Measurements from ENCODE around the gene AVPI1.
"Not testable (repeated sequence)": the region's sequence is repeated elsewhere in the genome, so short reads cannot be mapped to it uniquely, and the experiment has no call there.

Gene AVPI1

GRCh38 chr10:97687785-97688781 is 1.0 kb upstream of the AVPI1 start:
- H3K36me3 ChIP-seq, result no peaks in the 10 kb centered on the region
- H3K27me3 ChIP-seq (ENCODE audit: insufficient read depth, low read depth, severe bottlenecking), result no peaks in the 10 kb centered on the region
- peak overlapping the region; percentile 72 for H3K27ac ChIP-seq
- DNase-seq, result no peak
- peak overlapping the region; percentile 65 for H3K4me3 ChIP-seq (ENCODE audit: low read depth, low read length)
- no peaks in the 10 kb centered on the region for H3K9me3 ChIP-seq (ENCODE audit: severe bottlenecking)
- TF ChIP-seq CTCF (IDR thresholded peaks at IDR 0.05; ENCODE audit: low read depth, low read length), result no peak

- Histone ChIP-seq H3K36me3 (no peaks in the 10 kb centered on the region), H3K4me3 (ENCODE audit: low read depth, low read length) (peak overlapping the region; percentile 65), H3K9me3 (ENCODE audit: severe bottlenecking) (no peaks in the 10 kb centered on the region), H3K27me3 (ENCODE audit: insufficient read depth, low read depth, severe bottlenecking) (no peaks in the 10 kb centered on the region), H3K27ac (peak overlapping the region; percentile 45)
- DNase-seq, result no peak
- no peak for TF ChIP-seq CTCF (IDR thresholded peaks at IDR 0.05; ENCODE audit: low read depth, low read length)
Measured at GRCh38 chr10:97686301-97686961, 610 bp downstream of the AVPI1 start.

DNA sequence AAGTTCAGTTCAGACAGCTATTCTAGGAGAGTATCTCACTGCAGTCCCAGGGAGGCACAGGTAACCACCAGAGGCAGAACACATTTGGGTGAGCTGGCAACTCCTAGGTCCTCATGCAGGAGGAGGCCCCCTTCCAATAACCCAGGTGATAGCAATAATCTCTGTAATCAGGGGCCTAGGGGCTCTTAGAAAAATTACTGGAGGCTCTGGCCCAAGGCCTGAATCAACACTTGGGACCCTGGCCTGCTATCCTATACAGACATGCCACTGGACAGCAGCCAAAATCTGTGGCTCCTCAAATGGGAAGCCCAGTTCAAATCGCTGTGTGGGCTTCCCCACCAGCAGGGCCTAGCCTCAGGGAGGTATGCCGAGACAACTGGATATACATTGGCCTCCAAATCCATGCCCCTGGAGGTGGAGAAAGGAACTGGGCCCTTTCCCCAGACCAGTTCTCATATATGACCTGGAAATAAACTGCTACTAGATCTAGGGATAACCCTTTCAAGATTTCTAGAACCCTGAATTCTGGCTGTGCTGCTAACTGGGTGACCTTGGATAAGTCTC is 1.6 kb downstream of the AVPI1 start:
- no peaks in the 10 kb centered on the region for H3K36me3 ChIP-seq
- no peaks in the 10 kb centered on the region for H3K27me3 ChIP-seq (ENCODE audit: insufficient read depth, low read depth, severe bottlenecking)
- TF ChIP-seq CTCF (IDR thresholded peaks at IDR 0.05; ENCODE audit: low read depth, low read length), result peak; percentile 28; the same call in 1 of the 2 replicates
- no peak overlapping the region for H3K27ac ChIP-seq
- H3K4me3 ChIP-seq (ENCODE audit: low read depth, low read length), result no peak overlapping the region
- no peaks in the 10 kb centered on the region for H3K9me3 ChIP-seq (ENCODE audit: severe bottlenecking)
- peak; percentile 26 for DNase-seq

- no peak for TF ChIP-seq CTCF (IDR thresholded peaks at IDR 0.05; ENCODE audit: low read depth, low read length)
- no peaks in the 10 kb centered on the region for H3K36me3 ChIP-seq
- H3K27me3 ChIP-seq (ENCODE audit: insufficient read depth, low read depth, severe bottlenecking), result no peaks in the 10 kb centered on the region
- no peak for DNase-seq
- no peak overlapping the region for H3K27ac ChIP-seq
- no peak overlapping the region for H3K4me3 ChIP-seq (ENCODE audit: low read depth, low read length)
- no peaks in the 10 kb centered on the region for H3K9me3 ChIP-seq (ENCODE audit: severe bottlenecking)
Measured at GRCh38 chr10:97684866-97685394, 2.1 kb downstream of the AVPI1 start.

GRCh38 chr10:97684368-97684713 is 2.7 kb downstream of the AVPI1 start:
- H3K4me3 ChIP-seq (ENCODE audit: low read depth, low read length), result not testable (repeated sequence)

More at GRCh38 chr10:97684368-97684713, 2.7 kb downstream of the AVPI1 start:
- not testable (repeated sequence) for H3K9me3 ChIP-seq (ENCODE audit: severe bottlenecking); DNase-seq; H3K27me3 ChIP-seq (ENCODE audit: insufficient read depth, low read depth, severe bottlenecking); H3K36me3 ChIP-seq; H3K27ac ChIP-seq

All from WERI-Rb-1 (cell line).